HL-60/S4 treated with retinoic acid at 250 ng/mL for 4 days and 3 days (cell line): ENCODE results near the gene LMAN2.
"Not testable (repeated sequence)": the region's sequence is repeated elsewhere in the genome, so short reads cannot be mapped to it uniquely, and the experiment has no call there.

Source experiments
- in situ Hi-C: fragments of 300-500 bp; cut with MboI; formaldehyde crosslinking; loops from 2 replicates; pipeline ENCODE4 v1.7.0; 2022; ENCODE audit warnings: low sequenced_read_pairs

The LMAN2 gene

DNA sequence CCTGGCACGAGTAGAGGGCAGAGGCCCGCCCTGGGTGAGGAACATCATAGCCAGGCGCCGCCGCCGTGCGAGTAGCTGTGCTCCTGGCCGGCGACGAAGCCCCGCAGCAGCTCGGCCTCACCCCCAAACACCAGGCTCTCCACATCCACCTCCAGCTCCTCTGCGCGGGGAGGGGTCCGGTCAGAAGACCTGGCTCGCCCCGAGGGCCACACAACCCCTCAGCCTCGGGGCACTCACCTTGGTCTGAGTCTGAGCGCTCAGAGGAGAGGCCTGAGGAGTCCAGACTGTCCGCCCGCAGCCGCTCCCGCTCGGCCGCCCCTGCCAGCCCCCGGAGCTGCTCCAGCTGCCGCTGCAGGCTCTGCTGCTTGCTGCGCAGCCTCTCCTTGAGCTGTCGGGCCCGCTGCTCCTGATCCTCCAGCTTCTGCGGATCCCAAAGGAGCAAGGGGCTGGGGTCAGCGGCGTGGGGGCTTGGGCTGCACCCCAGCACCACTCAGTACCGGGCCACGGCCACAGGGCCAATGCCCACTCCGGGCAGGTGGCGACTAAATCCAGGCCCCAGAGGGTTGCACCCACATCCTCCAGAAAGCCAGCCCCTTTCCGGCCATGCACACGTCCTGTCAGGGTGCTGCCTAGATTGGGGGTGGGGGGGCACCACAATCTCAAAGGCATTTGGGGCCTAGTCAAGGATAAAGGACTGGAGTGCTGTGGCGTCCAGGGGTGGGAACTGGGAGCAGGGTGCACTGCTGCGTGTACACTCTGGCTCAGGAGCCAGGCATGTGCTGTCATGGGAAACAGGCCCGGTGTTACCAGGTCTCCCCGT, 43.7 kb downstream of the LMAN2 start:
- in situ Hi-C loops = no loop called here

DNA sequence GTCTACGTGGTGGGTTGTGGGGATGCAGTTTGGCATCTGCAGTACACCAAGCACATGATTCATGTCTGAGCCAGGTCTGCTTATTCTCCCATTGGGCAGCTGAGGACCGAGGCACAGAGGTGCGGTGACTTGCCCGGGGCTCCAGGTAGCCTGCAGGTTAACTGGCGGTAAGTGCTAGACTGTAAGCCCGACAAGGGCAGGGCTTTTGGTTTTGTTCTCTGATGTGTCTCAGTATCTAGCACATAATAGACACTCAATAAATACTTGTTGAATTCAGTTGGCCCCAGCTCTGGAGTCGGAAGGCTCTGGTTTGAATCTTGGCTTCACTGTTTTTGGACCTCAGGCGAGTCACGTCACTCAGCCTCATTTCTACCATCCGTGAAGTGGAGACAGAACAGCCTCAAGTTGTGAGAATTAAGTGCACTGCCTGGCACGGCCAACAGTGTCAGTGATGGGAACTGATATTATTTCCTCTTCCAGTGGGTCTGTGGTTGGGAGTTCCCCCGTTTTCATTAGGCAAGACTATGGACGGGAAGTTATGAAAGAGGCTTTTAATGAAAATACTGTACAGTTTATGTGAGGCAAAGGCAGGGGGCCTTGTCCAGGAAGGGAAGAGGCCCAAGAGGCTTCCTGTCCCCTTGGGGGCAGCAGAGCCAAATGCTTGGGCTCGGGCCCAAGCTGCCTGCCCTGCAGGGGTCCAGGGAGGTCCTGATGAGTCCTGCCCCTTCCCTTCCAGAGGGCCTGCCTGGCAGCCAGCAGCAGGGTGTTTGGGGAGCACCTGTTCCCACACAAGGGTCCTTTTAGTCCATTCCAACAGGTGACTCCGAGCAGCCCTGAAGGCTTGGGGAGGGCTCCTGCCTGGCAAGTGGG, 44.6 kb downstream of the LMAN2 start:
- in situ Hi-C loops = no loop called here

DNA sequence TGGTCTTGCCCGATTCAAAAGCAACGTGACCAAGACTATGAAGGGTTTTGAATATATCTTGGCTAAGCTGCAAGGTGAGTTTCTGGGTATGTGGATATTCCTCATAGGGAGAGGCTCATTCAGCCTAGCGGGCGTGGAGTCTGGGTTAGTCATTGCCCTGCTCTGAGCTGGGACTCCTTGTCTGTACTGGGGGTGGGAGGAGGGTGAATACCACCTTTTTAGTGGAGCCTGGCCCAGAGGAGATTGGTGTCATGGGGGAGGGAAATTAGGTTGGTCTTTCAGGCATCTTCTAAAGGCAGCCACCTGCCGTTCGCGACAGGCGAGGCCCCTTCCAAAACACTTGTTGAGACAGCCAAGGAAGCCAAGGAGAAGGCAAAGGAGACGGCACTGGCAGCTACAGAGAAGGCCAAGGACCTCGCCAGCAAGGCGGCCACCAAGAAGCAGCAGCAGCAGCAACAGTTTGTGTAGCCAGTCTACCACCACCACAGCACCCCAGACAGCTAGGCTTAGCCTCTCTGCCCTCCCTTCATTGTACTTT, 45.3 kb downstream of the LMAN2 start:
- in situ Hi-C loops = not testable (repeated sequence)

DNA sequence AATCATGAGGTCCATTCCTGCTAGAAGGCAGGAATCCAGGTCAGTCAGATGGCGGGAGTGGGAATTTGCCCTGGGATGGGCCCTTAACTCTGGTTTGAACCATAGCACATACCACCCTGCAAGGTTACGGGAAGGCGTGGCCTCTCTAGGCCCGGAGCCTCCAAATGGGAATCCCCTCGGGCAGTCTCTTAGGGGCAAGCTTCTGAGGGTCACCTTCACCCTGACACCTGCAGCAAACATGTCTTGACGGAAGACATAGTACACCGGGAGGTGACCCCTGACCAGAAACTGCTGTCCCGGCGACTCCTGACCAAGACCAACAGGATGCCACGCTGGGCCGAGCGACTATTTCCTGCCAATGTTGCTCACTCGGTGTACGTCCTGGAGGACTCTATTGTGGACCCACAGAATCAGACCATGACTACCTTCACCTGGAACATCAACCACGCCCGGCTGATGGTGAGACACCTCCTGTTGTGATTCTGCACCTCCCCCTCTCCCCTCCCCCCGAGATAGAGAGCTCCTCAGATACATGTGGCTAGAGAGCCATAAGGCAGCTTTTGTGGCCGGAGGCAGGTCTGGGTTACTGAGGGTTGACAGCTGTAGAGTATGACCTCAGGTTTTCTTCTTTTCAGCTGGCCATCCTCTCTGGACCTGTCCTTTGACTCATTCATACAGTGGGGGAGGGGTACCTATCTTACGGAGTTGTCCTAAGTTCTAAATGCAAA, 46.9 kb downstream of the LMAN2 start:
- in situ Hi-C loops = no loop called here

DNA sequence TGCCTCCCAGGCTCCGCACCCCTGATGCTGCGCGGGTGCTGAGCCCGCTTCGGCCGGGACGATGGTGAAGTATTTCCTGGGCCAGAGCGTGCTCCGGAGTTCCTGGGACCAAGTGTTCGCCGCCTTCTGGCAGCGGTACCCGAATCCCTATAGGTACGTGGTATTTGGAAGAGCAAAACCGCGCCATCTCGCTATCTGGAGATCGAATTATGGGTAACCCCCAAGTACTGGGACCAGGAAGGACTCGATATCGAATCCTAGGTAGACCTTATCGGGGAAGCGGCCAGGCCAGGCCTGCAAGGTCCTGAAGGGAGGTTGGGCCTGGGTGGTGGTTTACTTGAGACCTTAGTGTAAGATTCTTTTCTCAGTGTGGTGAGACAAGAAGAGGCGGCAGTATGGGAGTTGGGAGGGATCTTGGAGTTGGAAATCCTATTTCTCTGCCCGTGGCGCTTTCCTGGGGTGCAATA, 47.5 kb downstream of the LMAN2 start:
- in situ Hi-C loops = no loop called here

DNA sequence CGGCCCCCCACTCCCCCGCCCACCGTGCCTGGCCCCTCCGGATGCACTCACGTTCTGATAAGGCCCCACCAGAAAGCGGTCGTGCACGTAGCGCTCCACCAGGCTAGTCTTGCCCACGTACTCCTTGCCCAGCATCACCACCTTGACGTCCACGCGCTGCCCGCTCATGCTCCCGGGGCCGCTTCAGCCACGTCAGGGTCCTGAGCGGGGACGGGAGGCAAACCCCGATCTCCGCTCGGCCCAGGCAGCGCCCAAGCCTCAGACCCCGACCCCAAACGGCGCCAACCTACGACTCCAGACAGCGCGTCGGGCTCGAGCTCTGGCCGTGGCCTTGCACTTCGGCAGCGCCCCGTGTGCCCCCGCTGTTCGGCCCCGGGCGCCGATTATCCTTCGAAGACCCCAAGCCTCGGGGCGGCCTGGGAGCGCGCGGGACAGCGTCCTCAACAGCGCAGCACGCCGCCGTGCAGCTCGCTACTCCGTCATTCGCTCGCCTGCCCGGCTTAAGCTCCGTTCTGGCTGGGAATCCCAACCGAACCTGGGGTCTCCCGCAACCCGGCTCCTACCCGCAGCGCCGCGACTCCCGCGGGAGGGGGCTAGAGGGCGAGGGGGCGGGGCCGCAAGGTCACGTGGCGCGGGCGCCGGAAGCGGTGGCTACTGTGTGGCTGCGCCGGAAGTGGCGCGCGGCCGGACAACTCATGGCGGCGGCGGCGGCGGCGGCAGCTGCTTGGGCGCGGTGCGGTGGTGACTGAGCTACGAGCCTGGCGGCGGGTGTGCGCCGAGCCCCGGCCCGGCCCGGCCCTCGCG, 48.1 kb downstream of the LMAN2 start, which contains the start of the genes PRELID1 and RAB24:
TSS of gene PRELID1 (plus strand) at position 679 of the 804 bp plus-strand sequence. CDS start 187 bp downstream, outside the sequence.
TSS of gene RAB24 (minus strand) at position 599 of the 804 bp plus-strand sequence. CDS start at position 168, 431 bp downstream.
- in situ Hi-C loops = no loop called here

- in situ Hi-C loops = no loop called here
Measured at GRCh38 chr5:177302354-177303110, 48.9 kb downstream of the LMAN2 start.

DNA sequence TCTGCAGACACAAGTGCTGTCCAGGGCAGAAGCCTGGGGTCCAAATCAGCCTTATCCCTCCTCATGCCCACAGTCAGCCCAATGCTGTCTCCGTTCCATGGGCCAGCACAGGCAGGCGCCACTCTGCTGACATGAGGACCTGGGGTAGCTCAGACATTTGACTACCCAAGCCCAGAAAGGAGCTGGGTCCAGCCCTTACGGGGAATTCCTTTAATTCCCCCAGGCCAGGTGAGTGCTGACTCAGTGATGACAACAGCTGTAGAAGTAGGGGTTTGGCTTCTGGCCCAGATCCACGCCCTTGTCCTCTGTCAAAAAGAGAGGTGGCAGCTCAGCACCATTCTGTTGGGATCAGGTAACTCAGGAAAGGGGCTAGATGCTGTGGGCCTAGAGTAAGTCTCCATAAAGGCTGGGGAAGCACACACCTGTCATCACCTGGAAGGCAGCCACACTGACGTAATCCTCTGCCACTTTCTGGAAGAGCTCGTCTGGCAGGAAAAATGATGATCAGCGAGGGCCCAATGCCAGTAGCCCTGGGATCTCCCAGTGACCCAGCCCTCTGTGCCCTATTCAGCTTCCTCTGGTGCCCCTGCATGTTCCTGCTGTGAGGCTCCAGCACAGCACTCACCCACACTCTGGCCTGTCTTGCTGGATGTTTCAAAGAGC, 49.8 kb downstream of the LMAN2 start:
- in situ Hi-C loops = no loop called here

DNA sequence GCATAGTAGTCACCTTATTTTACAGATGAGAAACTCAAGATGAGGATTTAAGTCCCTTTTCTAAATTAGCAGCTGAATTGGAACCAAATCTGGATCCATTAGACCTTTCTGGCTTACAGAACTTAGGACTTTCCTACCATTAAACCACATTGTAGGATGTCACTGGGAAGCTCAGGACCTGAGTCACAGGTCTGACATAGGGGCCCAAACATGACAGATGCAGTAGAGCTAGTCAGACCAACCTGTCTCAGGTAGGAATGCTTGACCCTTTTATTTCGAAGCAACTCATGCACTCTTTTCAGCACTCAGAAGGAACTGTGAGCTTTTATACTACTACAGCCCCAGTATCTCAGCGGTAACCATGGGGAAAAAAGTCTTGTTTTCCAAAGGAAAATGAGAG, 50.5 kb downstream of the LMAN2 start:
- in situ Hi-C loops = no loop called here

DNA sequence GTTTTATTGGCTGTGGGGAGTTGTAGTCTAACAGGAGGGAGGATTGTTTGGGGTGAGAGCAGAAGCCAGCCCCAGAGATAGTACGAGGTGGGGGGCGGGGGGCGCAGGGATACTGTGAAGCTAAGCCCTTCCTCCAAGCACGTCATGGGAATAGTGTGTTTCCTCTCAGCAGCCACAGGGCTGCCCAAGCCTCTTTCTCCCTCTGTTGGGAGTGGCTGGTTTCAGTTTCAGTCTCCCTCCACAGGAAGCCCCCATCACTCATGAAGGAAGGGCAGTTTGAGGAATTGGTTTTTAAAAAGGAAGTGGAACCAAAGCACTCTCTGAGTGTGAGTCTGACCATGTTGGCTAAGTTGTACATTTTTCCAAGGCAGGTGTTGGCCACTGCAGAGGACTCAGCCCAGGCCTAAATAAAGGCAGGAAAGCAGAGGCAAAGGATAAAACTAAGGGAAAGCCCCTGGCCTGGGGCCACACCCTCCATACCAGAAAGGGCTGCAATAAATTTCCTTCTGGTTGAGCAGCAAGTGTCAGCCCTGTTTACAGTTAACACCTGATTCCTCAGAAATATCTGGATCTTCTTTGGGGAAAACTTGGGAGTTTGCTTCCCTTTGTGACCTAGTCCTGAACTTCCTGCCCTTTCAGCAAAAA, 51.1 kb downstream of the LMAN2 start:
- in situ Hi-C loops = no loop called here

DNA sequence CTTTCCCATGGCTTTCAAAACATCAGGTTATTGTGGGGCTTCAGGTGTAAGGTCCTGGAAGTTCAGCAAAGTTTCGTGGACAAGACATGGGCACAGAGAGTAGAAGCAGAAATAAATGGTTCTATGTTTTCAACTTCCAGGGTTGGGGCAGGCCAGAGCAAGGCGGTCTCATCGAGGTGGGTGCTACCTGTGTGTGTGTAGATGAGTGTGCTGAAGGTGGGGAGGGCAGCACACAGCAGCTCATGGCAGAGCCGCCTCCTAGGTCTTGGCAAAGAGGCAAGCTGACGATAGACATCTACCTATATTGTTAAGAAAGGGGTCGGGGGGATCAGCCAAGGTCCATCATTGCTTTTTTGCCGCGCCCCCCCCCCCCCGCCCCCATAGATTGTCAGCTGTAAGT, 51.8 kb downstream of the LMAN2 start:
- in situ Hi-C loops = no loop called here

DNA sequence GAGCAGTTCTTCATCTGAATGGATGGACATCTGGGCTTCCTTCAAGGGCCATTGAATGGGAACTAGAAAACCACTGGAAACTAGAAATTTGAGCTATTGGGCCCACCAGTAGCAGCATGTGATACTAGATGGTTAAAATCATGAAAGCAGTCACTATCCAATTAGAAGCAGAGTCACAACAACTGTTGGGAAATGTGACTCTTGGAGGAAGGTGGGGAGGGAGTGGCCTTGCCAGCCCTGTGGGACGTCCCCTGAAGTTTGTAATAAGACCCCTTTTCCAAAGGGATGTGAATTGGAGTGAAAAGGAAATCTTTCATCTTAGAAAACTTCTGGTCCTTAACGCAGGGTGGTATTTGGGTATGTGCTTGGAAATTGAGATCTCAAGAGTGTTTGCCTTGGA, 53.5 kb downstream of the LMAN2 start:
- in situ Hi-C loops = no loop called here

DNA sequence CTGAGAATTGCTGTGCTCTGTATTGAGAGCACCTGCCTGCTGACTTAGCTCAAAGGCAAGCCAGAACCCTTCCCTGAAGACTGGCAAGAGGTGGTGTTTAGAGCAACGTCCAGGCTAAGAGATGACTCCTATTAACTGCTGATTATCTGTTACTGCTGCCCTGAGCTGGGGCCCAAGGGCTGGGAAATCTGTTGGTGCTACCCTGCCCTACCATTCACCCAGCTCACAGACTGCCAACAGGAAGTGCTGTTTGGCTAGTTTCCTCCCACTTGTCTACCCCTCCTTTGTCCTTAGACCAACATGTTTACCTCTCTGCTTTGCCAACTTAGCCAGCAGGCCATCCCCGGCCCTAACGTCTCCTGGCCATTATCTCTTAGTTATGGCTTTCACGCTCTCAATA, 54.9 kb downstream of the LMAN2 start:
- in situ Hi-C loops = no loop called here

GRCh38 chr5:177295924-177296323, 55.5 kb downstream of the LMAN2 start:
- in situ Hi-C loops = no loop called here

GRCh38 chr5:177294632-177295031, 56.8 kb downstream of the LMAN2 start:
- in situ Hi-C loops = no loop called here

DNA sequence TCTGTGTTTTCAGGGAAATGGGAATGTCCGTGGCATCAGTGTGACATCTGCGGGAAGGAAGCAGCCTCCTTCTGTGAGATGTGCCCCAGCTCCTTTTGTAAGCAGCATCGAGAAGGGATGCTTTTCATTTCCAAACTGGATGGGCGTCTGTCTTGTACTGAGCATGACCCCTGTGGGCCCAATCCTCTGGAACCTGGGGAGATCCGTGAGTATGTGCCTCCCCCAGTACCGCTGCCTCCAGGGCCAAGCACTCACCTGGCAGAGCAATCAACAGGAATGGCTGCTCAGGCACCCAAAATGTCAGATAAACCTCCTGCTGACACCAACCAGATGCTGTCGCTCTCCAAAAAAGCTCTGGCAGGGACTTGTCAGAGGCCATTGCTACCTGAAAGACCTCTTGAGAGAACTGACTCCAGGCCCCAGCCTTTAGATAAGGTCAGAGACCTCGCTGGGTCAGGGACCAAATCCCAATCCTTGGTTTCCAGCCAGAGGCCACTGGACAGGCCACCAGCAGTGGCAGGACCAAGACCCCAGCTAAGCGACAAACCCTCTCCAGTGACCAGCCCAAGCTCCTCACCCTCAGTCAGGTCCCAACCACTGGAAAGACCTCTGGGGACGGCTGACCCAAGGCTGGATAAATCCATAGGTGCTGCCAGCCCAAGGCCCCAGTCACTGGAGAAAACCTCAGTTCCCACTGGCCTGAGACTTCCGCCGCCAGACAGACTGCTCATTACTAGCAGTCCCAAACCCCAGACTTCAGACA, 57.5 kb downstream of the LMAN2 start:
- in situ Hi-C loops = no loop called here

- in situ Hi-C loops = no loop called here
Measured at GRCh38 chr5:177291735-177292134, 59.7 kb downstream of the LMAN2 start.
